Measurements from ENCODE around the gene DPH3.

The DPH3 gene

GRCh38 chr3:16264174-16264707, 502 bp downstream of the DPH3 start:
- TF ChIP-seq NFIC (IDR thresholded peaks at IDR 0.05) (no peak), EGR1 (IDR thresholded peaks at IDR 0.05) (no peak), FOXM1 (IDR thresholded peaks at IDR 0.05; ENCODE audit: borderline replicate concordance, low read depth) (no peak), TCF12 (IDR thresholded peaks at IDR 0.05; ENCODE audit: low read depth) (no peak), CREB1 (IDR thresholded peaks at IDR 0.05; ENCODE audit: low read depth) (no peak), YY1 (IDR thresholded peaks at IDR 0.05; ENCODE audit: low read depth) (no peak), USF1 (IDR thresholded peaks at IDR 0.05) (no peak), TEAD4 (IDR thresholded peaks at IDR 0.05) (no peak), CEBPB (IDR thresholded peaks at IDR 0.05) (no peak), ZBTB7A (IDR thresholded peaks at IDR 0.05; ENCODE audit: low read depth) (no peak), RAD21 (IDR thresholded peaks at IDR 0.05; ENCODE audit: low read depth) (no peak), TAF1 (IDR thresholded peaks at IDR 0.05; ENCODE audit: low read depth) (no peak), MAX (IDR thresholded peaks at IDR 0.05) (no peak), EP300 (IDR thresholded peaks at IDR 0.05; ENCODE audit: borderline replicate concordance) (no peak)
- TF ChIP-seq, protein P1, sequence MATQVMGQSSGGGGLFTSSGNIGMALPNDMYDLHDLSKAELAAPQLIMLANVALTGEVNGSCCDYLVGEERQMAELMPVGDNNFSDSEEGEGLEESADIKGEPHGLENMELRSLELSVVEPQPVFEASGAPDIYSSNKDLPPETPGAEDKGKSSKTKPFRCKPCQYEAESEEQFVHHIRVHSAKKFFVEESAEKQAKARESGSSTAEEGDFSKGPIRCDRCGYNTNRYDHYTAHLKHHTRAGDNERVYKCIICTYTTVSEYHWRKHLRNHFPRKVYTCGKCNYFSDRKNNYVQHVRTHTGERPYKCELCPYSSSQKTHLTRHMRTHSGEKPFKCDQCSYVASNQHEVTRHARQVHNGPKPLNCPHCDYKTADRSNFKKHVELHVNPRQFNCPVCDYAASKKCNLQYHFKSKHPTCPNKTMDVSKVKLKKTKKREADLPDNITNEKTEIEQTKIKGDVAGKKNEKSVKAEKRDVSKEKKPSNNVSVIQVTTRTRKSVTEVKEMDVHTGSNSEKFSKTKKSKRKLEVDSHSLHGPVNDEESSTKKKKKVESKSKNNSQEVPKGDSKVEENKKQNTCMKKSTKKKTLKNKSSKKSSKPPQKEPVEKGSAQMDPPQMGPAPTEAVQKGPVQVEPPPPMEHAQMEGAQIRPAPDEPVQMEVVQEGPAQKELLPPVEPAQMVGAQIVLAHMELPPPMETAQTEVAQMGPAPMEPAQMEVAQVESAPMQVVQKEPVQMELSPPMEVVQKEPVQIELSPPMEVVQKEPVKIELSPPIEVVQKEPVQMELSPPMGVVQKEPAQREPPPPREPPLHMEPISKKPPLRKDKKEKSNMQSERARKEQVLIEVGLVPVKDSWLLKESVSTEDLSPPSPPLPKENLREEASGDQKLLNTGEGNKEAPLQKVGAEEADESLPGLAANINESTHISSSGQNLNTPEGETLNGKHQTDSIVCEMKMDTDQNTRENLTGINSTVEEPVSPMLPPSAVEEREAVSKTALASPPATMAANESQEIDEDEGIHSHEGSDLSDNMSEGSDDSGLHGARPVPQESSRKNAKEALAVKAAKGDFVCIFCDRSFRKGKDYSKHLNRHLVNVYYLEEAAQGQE (IDR thresholded peaks at IDR 0.05; ENCODE audit: low read depth): no peak

GRCh38 chr3:16262174-16262573, 2.6 kb downstream of the DPH3 start:
- TF ChIP-seq RAD21 (IDR thresholded peaks at IDR 0.05; ENCODE audit: low read depth): no peak
- no peak for TF ChIP-seq ZBTB7A (IDR thresholded peaks at IDR 0.05; ENCODE audit: low read depth)
- no peak for TF ChIP-seq MAX (IDR thresholded peaks at IDR 0.05)
- no peak for TF ChIP-seq TAF1 (IDR thresholded peaks at IDR 0.05; ENCODE audit: low read depth)
- no peak for TF ChIP-seq FOXM1 (IDR thresholded peaks at IDR 0.05; ENCODE audit: borderline replicate concordance, low read depth)
- no peak for TF ChIP-seq CEBPB (IDR thresholded peaks at IDR 0.05)
- TF ChIP-seq YY1 (IDR thresholded peaks at IDR 0.05; ENCODE audit: low read depth): no peak
- TF ChIP-seq EGR1 (IDR thresholded peaks at IDR 0.05): no peak
- no peak for TF ChIP-seq NFIC (IDR thresholded peaks at IDR 0.05)
- TF ChIP-seq TCF12 (IDR thresholded peaks at IDR 0.05; ENCODE audit: low read depth): no peak
- TF ChIP-seq, protein P1 (IDR thresholded peaks at IDR 0.05; ENCODE audit: low read depth): no peak
- no peak for TF ChIP-seq USF1 (IDR thresholded peaks at IDR 0.05)
- TF ChIP-seq EP300 (IDR thresholded peaks at IDR 0.05; ENCODE audit: borderline replicate concordance): no peak
- no peak for TF ChIP-seq CREB1 (IDR thresholded peaks at IDR 0.05; ENCODE audit: low read depth)
- TF ChIP-seq TEAD4 (IDR thresholded peaks at IDR 0.05): no peak

DNA sequence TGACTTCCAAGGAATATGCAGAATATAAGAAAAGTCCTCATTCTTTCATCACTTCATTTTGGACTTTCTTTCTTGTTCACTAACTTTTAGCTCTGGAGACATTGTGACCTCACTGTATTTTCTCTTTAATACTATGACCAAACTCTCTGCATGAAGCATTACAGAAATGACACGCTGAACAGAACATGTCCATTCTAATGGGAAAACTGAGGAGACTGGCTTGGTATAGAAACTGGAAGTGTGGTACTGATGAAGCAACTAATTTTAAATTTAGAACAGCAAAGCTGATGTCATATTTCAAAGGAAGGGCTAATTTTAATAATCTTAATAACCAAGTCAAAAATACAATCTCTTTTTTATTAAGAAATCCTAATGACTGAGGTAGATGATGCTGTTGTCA, 4.7 kb downstream of the DPH3 start:
- TF ChIP-seq RAD21 (IDR thresholded peaks at IDR 0.05; ENCODE audit: low read depth): no peak

DNA sequence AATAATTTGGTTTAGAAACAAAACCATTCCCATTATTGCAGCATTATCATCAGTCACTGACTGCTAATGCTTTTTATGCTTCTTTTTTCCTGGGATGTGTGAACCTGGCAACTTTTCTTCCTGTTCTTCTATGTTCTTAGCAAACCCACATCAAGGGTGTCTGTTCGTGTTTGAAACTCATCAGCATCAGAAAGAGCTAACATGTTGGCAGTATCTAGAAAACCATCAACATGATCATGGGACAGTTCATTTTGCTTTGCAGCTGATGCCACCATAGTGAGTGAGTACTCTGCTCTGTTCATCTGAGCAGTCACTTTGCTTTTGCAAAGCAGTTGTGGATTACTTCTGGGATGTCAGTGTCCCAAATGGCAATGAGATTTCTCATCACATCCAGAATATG, 5.9 kb downstream of the DPH3 start:
- no peak for TF ChIP-seq TAF1 (IDR thresholded peaks at IDR 0.05; ENCODE audit: low read depth)
- no peak for TF ChIP-seq MAX (IDR thresholded peaks at IDR 0.05)
- TF ChIP-seq NFIC (IDR thresholded peaks at IDR 0.05): no peak
- TF ChIP-seq EP300 (IDR thresholded peaks at IDR 0.05; ENCODE audit: borderline replicate concordance): no peak
- no peak for TF ChIP-seq EGR1 (IDR thresholded peaks at IDR 0.05)
- no peak for TF ChIP-seq USF1 (IDR thresholded peaks at IDR 0.05)
- TF ChIP-seq, protein P1 (IDR thresholded peaks at IDR 0.05; ENCODE audit: low read depth): no peak
- no peak for TF ChIP-seq CREB1 (IDR thresholded peaks at IDR 0.05; ENCODE audit: low read depth)
- TF ChIP-seq YY1 (IDR thresholded peaks at IDR 0.05; ENCODE audit: low read depth): no peak
- TF ChIP-seq TCF12 (IDR thresholded peaks at IDR 0.05; ENCODE audit: low read depth): no peak
- no peak for TF ChIP-seq CEBPB (IDR thresholded peaks at IDR 0.05)
- TF ChIP-seq FOXM1 (IDR thresholded peaks at IDR 0.05; ENCODE audit: borderline replicate concordance, low read depth): no peak
- no peak for TF ChIP-seq TEAD4 (IDR thresholded peaks at IDR 0.05)
- TF ChIP-seq RAD21 (IDR thresholded peaks at IDR 0.05; ENCODE audit: low read depth): no peak
